Measurements from ENCODE around the gene SCARF1.

DNA sequence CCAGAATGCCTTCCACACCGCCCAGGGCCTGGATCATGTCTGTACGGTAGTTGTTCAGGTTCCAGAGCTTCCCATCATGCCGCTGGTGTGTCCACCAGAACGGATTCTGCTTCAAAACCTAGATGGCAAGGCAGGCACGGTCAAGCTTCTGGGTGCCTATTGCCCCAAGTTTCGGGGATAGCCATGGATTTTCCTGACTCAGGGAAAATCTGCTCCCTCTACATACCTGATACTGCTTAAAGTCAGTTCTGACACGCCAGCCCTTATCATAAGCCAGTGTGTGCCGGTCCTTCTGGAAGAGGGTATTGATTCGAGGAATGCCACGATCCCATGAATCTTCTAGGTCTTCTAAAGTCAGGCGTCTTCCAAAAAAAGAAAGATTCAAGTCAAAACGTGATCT, 15.5 kb upstream of the SCARF1 start:
- TF ChIP-seq ZNF274 (IDR thresholded peaks at IDR 0.05; ENCODE audit: low read depth, low read length): no peak
- no peak for TF ChIP-seq YY1 (IDR thresholded peaks at IDR 0.05; ENCODE audit: insufficient read depth, insufficient read length)
- TF ChIP-seq SUZ12 (IDR thresholded peaks at IDR 0.05; ENCODE audit: extremely low read depth, insufficient read depth, insufficient read length): no peak

Data from NT2/D1 (cell line).